AG09309 (cell line): ENCODE results near the gene NDUFS4.
"Not testable (repeated sequence)": the region's sequence is repeated elsewhere in the genome, so short reads cannot be mapped to it uniquely, and the experiment has no call there.

Experiments used
- DNase-seq: peaks from one replicate; pipeline ENCODE4 v3.0.0-alpha.2; 2010; ENCODE audit warnings: low read depth
- H3K4me3 ChIP-seq: 2 replicates; pipeline ENCODE4 v1.5.1; 2011; ENCODE audit warnings: mild to moderate bottlenecking, low read depth, low read length, moderate library complexity; ENCODE audit not compliant: control insufficient read depth
- CTCF ChIP-seq: IDR thresholded peaks from 2 replicates; pipeline ENCODE4 v1.5.1; 2011; ENCODE audit warnings: mild to moderate bottlenecking, low read depth, low read length, inconsistent platforms; ENCODE audit not compliant: insufficient read depth, control insufficient read depth; ENCODE audit errors: missing control alignments

The NDUFS4 gene

GRCh38 chr5:53604309-53604708 lies 43.9 kb downstream of the NDUFS4 start:
- no peak for DNase-seq

DNA sequence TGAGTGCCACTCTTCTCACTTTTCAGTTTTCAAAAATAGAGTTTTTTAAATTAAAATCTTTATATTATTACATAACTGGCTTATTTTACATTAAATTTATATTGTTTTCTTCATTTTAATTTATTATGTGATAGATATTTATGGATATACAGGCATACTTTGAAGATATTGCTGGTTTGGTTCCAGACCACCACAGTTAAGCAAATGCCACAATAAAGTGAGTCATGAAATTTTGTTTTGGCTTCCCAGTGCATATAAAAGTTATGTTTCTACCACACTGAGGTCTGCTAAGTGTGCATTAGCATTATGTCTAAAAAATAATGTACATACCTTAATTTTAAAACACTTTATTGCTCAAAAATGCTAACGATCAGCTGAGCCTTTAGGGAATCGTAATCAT lies 47.4 kb downstream of the NDUFS4 start:
- peak; percentile 16 for DNase-seq
- TF ChIP-seq CTCF: no peak
- H3K4me3 ChIP-seq: no peak overlapping the region

More at GRCh38 chr5:53604309-53604708, 43.9 kb downstream of the NDUFS4 start:
- TF ChIP-seq CTCF: no peak
- H3K4me3 ChIP-seq: no peak overlapping the region

GRCh38 chr5:53608897-53609296 lies 48.5 kb downstream of the NDUFS4 start:
- H3K4me3 ChIP-seq, DNase-seq: not testable (repeated sequence)

- TF ChIP-seq CTCF: no peak
- H3K4me3 ChIP-seq: no peak overlapping the region
- DNase-seq: no peak
Observed at GRCh38 chr5:53613061-53613460, 52.6 kb downstream of the NDUFS4 start.

- H3K4me3 ChIP-seq: no peak overlapping the region
- no peak for DNase-seq
- no peak for TF ChIP-seq CTCF
Observed at GRCh38 chr5:53613536-53613935, 53.1 kb downstream of the NDUFS4 start.

DNA sequence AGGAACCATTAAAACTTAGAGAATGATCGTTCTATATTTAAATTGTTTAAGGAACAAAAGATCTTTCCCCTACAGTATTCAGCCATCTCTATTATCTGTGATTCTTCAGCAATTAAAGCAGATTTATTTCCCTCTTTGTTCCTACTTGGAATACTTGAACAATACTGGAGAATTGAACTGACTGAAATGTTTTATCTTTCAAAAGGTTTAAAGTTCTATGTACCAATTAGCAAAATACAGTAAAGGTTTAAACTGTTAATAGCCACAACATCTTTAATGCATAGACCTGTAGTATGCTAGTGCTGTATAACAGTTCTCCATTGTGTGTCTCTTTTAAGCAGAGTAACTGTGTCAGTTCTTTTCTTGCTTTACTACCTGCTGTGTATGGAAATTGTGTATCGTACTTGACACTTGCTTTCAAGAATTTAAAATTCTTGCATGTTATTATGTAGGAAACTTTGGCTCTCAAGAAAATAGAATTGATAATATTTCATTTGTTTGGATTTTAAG lies 54.0 kb downstream of the NDUFS4 start:
- no peak for DNase-seq
- no peak overlapping the region for H3K4me3 ChIP-seq
- no peak for TF ChIP-seq CTCF

DNA sequence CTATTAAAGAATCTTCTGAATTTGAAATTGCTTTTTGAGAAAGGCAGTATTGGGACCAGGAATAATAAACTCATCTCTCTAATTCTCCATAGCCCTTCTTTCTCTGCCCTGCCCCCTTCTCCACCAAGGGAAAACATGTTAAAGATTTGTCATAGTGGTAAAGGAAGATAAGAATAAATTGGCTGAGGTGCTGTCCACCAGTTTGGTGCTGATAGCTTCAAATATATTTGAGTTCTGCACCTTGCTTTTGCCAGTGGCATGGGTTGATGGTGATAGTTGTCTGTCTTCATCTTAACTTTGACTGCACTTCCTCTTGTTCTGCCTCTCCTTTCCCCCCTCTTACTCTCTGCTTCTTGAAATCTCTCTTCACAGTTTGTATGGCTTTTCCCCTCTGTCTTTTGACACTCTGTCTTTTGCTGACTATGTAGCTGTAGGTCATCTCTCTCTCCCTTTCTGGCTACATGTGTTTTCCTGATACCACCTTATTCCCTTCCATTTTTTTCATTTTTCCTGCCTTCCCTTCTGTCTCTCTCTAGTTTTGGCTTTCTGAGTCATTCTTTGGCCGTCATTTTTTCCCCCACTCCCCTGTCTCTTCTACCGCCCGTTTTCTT lies 56.6 kb downstream of the NDUFS4 start:
- no peak for TF ChIP-seq CTCF
- no peak for DNase-seq
- H3K4me3 ChIP-seq: no peak overlapping the region
